GM21723 (cell line): ENCODE data around the gene UBE2Q1.

Experiments
- ATAC-seq: cut with Tn5 transposase; IDR thresholded peaks from one replicate; pipeline ENCODE4 v1.9.1; 2021; ENCODE audit warnings: mild to moderate bottlenecking, moderate library complexity; ENCODE audit not compliant: unreplicated experiment

Gene UBE2Q1

GRCh38 chr1:154577346-154578057, 19.0 kb upstream of the UBE2Q1 start:
- ATAC-seq: no peak

- ATAC-seq: no peak
These were observed 17.6 kb upstream of the UBE2Q1 start for GRCh38 chr1:154575951-154576566.

GRCh38 chr1:154575147-154575927, 16.9 kb upstream of the UBE2Q1 start:
- no peak for ATAC-seq

- ATAC-seq: no peak
These were observed 16.3 kb upstream of the UBE2Q1 start for GRCh38 chr1:154574716-154575115.

GRCh38 chr1:154573168-154573510, 14.7 kb upstream of the UBE2Q1 start:
- no peak for ATAC-seq

- ATAC-seq: no peak
These were observed 14.2 kb upstream of the UBE2Q1 start for GRCh38 chr1:154572468-154573167.

- ATAC-seq: no peak
These were observed 13.5 kb upstream of the UBE2Q1 start for GRCh38 chr1:154571964-154572288.

GRCh38 chr1:154571244-154571963, 12.9 kb upstream of the UBE2Q1 start:
- ATAC-seq: no peak

GRCh38 chr1:154568157-154568815, 9.8 kb upstream of the UBE2Q1 start:
- no peak for ATAC-seq

- peak; percentile 61 for ATAC-seq
These were observed 9.1 kb upstream of the UBE2Q1 start, which contains the start of gene CHRNB2 for GRCh38 chr1:154567386-154568156. CHRNB2 (plus strand) TSS chr1:154567778; CDS start chr1:154568045, 267 bp downstream.

- no peak for ATAC-seq
These were observed 7.4 kb upstream of the UBE2Q1 start for GRCh38 chr1:154565876-154566275.

GRCh38 chr1:154559466-154560044, 1.1 kb upstream of the UBE2Q1 start:
- peak; percentile 56 for ATAC-seq

- peak; percentile 87 for ATAC-seq
These were observed 431 bp upstream of the UBE2Q1 start for GRCh38 chr1:154558720-154559465.

GRCh38 chr1:154557248-154557938, 1.1 kb downstream of the UBE2Q1 start:
- no peak for ATAC-seq

GRCh38 chr1:154556422-154556821, 2.0 kb downstream of the UBE2Q1 start:
- ATAC-seq: no peak

- ATAC-seq: no peak
These were observed 5.1 kb downstream of the UBE2Q1 start for GRCh38 chr1:154553056-154554030.

GRCh38 chr1:154552036-154552435, 6.4 kb downstream of the UBE2Q1 start:
- no peak for ATAC-seq
